H4 (cell line): Measurements from ENCODE around the gene GNA15. TPM values are rescaled to one million over a fixed set of nuclear protein-coding genes. Genes with fewer than 3 reads are reported as not detected.

Experiments
- DNase-seq: peaks from one replicate; pipeline ENCODE4 v3.0.0-alpha.2; 2015; ENCODE audit warnings: low spot score
- total RNA-seq: library from RNA; depleted of rRNA; stranded (reverse); fragments of >200 nt; shearing (Covaris generic); gene quantifications from 2 replicates; pipeline ENCODE4 v1.2.3, GENCODE V29; 2014

GNA15 gene
- total RNA-seq, 1 experiment from 2014 or later: not detected

DNA sequence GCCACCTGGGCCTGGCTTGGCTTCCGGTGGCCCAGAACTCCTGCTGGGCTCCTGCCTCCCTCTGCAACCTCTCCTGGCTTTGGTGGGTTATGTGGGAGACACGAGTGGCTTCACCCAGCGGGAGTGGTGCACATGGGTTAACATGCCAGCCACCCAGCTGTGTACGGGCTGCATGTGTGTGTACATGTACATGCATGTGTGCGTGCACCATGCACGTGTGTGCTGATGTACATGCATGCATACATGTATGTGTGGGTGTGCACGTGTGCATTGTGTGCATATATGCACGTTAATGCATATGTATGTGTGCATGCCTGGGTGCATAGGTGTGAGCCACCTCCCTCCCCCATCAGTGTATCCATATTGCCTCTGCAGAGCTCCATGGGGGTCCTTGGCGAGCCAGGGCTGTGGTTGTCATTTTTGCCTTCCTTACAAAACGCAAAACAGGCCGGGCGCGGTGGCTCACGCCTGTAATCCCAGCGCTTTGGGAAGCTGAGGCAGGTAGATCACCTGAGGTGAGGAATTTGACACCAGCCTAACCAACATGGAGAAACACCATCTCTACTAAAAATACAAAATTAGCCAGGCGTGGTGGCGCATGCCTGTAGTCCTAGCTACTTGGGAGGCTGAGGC, 29.2 kb upstream of the GNA15 start:
- DNase-seq: no peak

DNA sequence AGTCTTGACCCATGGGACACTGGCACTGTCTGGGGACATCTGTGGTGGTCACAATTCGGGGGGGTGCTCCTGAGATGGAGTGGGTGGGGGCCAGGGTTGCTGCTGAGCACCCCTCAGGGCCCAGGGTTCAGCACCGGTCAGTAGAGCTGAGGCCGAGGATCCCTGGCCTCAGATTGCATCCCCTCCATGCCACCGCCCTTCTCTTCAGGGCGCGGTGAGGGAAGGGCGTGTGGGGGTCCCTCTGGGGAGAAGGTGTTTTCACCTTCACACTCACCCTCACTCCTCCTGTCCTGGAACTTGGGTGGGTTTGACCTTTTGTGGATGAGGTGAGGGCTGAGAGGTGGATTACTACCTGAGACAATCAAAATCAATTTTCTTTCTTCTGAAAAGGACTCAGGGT, 28.2 kb upstream of the GNA15 start:
- no peak for DNase-seq

DNA sequence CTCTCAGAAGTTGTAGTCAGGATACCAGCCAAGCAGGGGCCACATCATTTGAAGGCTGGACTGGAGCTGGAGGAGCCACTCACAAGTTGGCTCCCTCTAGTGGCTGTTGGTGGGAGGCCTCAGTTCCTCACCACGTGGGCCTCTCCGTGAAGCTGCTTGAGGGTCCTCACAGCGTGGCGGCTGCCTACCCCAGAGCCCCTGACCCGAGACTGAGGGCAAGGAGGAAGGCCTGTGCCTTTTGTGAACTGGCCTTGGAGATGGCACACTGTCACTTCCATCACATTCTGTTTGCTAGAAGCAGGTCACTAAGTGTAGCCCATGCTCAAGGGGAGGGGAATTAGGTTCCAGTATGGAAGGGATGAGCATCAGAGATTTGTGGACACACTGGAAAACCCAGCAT, 27.1 kb upstream of the GNA15 start:
- peak; percentile 48 for DNase-seq

- no peak for DNase-seq
Observed at GRCh38 chr19:3109491-3109890, 26.3 kb upstream of the GNA15 start.

GRCh38 chr19:3110126-3110825, 25.6 kb upstream of the GNA15 start:
- DNase-seq: no peak

DNA sequence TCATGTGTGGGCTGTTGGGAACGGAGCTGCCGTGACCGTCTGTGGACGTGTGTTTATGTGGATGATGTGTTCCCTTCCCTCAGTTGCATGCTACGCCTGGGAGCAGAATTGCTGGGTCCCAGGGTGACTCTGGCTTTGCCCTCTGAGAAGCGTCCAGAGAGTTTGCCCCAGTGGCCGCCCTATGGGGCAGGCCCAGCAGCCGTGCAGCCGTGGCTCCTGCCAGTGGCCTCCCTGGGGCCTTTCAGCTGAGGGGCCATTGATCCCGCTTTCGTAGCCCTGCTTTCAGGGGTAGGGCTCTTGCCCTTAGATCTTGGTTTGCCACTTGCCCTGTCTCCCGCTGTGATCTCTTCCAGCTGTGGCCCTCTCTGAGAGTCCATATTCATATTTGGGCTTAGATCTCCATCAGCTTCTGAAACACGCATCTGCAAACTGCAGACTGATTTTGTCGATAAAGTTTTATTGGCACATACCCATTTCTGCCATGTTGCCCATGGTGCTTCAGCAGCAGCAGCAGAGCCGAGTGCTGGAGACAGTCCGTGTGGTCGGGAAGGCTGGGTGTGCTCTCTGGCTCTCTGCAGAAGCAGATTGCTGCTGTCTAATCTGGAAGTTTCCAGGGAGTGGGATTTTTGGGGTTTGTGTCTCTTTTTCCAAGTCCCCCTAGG, 24.1 kb upstream of the GNA15 start:
- no peak for DNase-seq

DNA sequence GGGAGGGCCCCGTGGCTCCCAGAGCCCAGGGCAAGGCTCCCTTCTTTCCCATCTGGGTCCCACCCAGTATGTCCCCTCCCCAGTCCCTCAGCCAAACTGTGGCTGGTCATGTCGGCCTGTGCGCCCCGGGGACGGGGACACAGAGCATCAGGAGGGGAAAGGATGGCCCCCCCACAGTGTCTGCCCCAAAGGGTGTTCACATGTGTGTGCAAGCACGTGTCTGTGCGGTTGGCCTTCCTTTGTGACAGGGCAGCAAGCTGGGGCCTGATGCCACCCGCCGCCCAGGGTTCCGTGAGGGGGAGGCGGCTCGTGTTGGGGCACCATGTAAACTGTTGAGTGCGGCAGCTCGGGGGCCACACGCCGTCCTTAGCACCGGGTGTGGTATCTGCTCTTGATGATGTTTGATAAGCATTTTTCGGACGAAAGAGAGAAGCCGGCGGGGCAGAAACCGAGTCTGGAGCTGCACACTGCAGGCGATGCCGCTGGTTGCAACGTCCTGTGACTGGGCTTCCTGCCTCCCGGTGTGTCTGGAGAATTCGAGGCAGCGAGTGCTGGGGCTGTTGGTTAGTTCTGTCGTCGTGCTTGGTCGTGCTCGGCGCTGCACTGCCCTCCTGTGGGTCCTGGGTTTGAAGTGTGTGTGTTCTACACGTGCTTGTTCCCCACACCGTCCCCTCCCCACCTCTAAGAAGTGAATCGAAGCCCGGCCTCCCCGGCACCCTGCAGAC, 23.3 kb upstream of the GNA15 start:
- DNase-seq: no peak

DNA sequence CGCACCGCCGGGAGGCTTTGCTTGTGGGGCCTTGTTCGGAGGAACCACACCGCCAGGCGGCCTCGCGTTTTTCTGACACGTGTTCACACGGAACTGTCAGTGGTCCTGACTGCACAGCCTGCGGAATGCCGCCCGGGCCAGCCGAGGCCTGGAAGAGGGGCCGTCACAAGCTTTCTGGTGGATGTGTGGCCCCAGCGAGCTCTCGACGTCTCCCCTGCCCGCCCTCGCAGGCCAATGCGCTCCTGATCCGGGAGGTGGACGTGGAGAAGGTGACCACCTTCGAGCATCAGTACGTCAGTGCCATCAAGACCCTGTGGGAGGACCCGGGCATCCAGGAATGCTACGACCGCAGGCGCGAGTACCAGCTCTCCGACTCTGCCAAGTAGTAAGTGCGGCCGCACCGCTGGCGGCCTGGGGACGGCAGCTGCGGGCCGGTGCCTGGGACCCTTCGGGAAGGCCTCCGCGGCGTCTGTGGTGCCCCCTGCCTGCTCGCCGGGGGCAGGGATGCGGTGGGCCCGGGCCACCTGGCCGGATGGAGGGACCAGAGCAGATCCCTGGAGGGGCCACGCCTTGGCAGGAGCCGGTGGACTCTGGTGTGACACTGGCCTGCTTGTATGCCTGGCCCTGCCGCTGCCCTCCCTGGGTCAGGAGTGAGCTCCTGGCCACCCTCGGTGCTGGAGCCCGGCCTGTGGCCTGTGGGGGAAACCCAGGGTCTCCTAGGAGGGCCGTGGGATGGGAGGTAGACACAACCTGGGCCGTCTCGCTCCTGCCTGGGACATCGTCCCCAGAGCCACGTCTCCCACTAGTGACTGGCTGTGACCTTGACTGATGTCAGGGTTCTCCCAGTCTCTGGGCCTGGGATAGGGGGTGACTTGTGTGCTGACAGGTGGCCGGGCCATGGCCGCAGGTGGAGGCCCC, 22.5 kb upstream of the GNA15 start:
- DNase-seq: no peak

- no peak for DNase-seq
Observed at GRCh38 chr19:3114018-3114726, 21.7 kb upstream of the GNA15 start.

DNA sequence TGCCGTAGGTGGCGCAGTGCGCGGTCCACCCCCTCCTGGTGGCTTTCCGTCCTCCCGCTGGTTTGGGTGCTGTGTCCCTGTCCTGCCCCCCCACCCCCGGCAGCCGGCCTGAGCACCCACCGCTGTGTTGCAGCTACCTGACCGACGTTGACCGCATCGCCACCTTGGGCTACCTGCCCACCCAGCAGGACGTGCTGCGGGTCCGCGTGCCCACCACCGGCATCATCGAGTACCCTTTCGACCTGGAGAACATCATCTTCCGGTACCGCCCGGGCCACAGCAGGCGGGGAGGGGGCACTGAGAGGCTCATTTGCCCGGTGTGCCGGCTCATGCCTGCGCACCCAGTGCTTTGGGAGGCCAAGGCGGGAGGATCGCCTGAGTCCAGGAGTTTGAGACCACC, 21.0 kb upstream of the GNA15 start:
- no peak for DNase-seq

- DNase-seq: no peak
Observed at GRCh38 chr19:3115411-3115810, 20.4 kb upstream of the GNA15 start.

- DNase-seq: no peak
Observed at GRCh38 chr19:3115916-3116602, 19.8 kb upstream of the GNA15 start.

DNA sequence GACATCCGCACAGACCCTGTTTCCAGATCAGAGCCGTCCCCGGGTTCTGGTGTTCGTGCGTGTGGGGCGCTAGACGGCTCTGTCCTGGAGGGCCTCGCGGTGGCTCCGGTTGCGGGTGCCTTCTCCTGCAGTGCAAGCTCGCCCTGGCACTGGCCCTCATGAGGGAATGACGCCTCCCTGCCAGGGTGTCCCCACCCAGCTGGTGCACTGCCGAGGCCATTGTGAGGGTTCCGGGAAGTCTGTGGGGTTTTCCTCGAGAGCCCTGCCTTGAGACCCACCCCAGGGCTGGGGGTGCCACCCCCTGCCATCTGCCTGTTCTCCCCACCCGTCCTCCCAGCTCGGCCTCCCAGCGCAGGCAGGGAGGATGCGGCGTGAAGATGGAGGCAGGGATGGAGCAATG, 19.2 kb upstream of the GNA15 start:
- DNase-seq: no peak

GRCh38 chr19:3117716-3118115, 18.1 kb upstream of the GNA15 start:
- DNase-seq: no peak

DNA sequence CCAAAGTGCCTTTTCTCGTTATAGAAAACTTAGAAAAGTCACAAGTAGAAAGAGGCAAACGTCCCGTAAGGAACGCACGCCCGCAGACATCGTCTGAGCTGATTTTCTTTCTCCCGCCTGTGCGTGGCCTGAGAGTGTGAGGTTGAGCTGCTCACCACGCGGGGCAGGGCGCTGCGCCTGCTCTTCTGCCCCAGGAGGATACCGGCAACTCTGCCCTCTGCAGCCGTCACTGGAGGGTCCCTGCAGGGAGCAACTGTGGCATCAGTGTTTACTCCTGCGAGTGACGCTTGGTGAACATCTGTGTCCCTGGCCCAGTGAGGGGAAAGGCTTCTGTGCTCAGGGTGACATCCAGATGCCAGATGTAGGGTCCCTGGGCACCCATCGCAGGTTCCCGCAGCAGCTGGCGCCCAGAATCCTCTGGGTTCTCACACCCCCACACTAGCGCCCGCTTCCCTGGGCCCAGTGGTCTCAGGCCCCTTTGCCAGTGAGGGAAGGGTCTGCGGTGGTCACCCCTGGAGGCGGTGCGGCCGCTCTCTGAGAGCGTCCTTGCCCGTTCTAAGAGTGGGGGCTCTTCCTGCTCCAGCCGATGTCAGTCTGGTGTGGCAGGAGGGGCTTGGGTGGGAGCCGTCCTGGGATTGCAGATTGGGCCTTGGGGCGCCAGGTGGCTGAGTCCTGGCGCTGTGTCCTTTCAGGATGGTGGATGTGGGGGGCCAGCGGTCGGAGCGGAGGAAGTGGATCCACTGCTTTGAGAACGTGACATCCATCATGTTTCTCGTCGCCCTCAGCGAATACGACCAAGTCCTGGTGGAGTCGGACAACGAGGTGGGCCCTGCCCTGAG, 17.4 kb upstream of the GNA15 start:
- no peak for DNase-seq

DNA sequence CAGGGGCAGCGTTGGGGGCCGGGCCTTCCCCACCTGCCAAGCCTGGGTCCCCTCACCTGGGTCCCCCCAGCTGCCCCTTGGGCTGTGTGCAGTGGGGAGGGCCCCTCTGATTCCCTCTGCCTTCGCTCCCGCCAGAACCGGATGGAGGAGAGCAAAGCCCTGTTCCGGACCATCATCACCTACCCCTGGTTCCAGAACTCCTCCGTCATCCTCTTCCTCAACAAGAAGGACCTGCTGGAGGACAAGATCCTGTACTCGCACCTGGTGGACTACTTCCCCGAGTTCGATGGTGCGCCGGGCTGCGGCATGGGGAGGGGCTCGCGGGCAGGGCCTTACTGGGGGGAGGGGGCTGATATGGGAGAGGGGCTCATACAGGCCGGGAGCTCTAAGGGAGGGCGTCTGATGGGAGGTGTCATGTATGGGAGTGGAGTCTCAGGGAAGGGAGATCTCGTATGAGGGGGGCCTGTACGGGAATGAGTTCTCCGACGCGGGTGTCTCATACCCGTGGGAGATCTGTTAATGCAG, 16.7 kb upstream of the GNA15 start:
- DNase-seq: no peak

GRCh38 chr19:3119693-3120380, 16.0 kb upstream of the GNA15 start:
- DNase-seq: no peak

DNA sequence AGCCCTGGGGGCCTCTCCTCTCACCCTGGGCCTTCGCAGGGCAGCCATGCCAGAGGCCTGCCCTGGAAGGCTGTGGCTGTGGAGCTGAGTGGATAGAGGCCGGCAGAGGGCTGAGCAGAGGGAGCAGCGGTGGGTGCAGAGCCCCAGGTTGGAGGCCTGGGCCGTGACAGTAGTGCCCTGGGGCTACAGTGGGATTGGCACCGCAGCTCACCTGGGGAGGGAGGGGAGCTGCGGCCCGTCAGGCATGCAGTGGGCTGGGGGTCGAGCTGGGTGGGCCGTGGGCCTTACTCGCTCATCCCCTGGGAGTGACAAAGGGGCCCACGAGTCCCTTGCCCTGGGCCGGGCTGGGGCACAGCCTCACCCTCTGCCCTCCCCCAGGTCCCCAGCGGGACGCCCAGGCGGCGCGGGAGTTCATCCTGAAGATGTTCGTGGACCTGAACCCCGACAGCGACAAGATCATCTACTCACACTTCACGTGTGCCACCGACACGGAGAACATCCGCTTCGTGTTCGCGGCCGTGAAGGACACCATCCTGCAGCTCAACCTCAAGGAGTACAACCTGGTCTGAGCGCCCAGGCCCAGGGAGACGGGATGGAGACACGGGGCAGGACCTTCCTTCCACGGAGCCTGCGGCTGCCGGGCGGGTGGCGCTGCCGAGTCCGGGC, 15.1 kb upstream of the GNA15 start:
- no peak for DNase-seq
